Endothelial cell of umbilical vein (primary cell): ENCODE results near the gene CAMK2D. TPM values are rescaled to one million over a fixed set of nuclear protein-coding genes. Genes with fewer than 3 reads are reported as not detected.

Source experiments
- BruUV-seq: library from RNA; stranded (reverse); fragments of 400-500 nt; replicated peaks from 2 replicates; lab custom pipeline; 2021; lab: Mats Ljungman, UMichigan
- CTCF ChIA-PET: fragments of 300-600, 350-600 bp; sonication (Branson Sonifier 250); formaldehyde crosslinking; loops from one replicate; lab custom pipeline; 2021; ENCODE audit warnings: antibody characterized with exemption, inconsistent platforms; lab: Charles Lee
- POLR2A ChIA-PET: fragments of 300-600, 350-600 bp; sonication (Branson Sonifier 250); formaldehyde crosslinking; loops from one replicate; lab custom pipeline; 2021; ENCODE audit warnings: antibody characterized with exemption, inconsistent platforms; lab: Charles Lee
- DNase-seq: peaks from one replicate; pipeline ENCODE4 v3.0.0-alpha.2; 2011; ENCODE audit warnings: low read depth, low spot score
- FAIRE-seq: peaks from 2 replicates; lab custom pipeline; 2011; peaks lifted over from hg19 to GRCh38; lab: Jason Lieb, UNC
- H2AFZ ChIP-seq: 2 replicates; pipeline ENCODE4 v1.6.0; 2012; ENCODE audit warnings: low read depth, low read length, control low read depth, inconsistent platforms
- H3K27ac ChIP-seq: 2 replicates; pipeline ENCODE4 v1.5.1; 2011; ENCODE audit warnings: low read depth, mild to moderate bottlenecking, control low read depth, low read length, moderate library complexity; ENCODE audit not compliant: insufficient read depth
- H3K27me3 ChIP-seq, 2 experiments: 2 replicates each; pipeline versions ENCODE4 v1.6.0 to v1.6.1; 2011; ENCODE audit warnings: low read length in 2 of 2, mixed read lengths in 1 of 2; ENCODE audit not compliant: control insufficient read depth in 2 of 2, insufficient read depth in 2 of 2
- H3K36me3 ChIP-seq, 2 experiments: 2 replicates in 1 of 2; 3 replicates in 1 of 2; pipeline ENCODE4 v1.5.1; 2011; ENCODE audit warnings: low read length in 2 of 2, mild to moderate bottlenecking in 1 of 2, moderate library complexity in 1 of 2; ENCODE audit not compliant: control insufficient read depth in 2 of 2, insufficient read depth in 2 of 2; ENCODE audit errors: extremely low read depth in 1 of 2
- H3K4me1 ChIP-seq: 3 replicates; pipeline ENCODE4 v1.5.1; 2011; ENCODE audit warnings: mild to moderate bottlenecking, low read length; ENCODE audit not compliant: control insufficient read depth, insufficient read depth; ENCODE audit errors: extremely low read depth
- H3K4me2 ChIP-seq: 2 replicates; pipeline ENCODE4 v1.6.1; 2011; ENCODE audit warnings: low read length, control low read depth, mixed read lengths; ENCODE audit not compliant: insufficient read depth
- H3K4me3 ChIP-seq, 3 experiments: fragments of 200-600 bp in 1 of 3; sonication (generic), shearing (Covaris generic) in 1 of 3; replicated peaks in 1 of 3; 2 replicates each; pipeline ENCODE4 v1.5.1; 2011 to 2016; ENCODE audit warnings: control low read depth in 3 of 3, low read length in 3 of 3, mild to moderate bottlenecking in 2 of 3, inconsistent platforms in 1 of 3, low read depth in 1 of 3, moderate library complexity in 1 of 3; ENCODE audit not compliant: insufficient read depth in 1 of 3
- H3K79me2 ChIP-seq: 2 replicates; pipeline ENCODE4 v1.6.0; 2012; ENCODE audit warnings: low read length, inconsistent platforms; ENCODE audit not compliant: control insufficient read depth, insufficient read depth
- H3K9ac ChIP-seq: replicated peaks from 2 replicates; pipeline ENCODE3; 2011; ENCODE audit warnings: low read length, control low read depth; ENCODE audit not compliant: insufficient read depth; ENCODE audit errors: extremely low read depth
- H3K9me1 ChIP-seq: replicated peaks from 3 replicates; pipeline ENCODE4 v1.6.0; 2011; ENCODE audit warnings: mild to moderate bottlenecking, low read length; ENCODE audit not compliant: control insufficient read depth, insufficient read depth; ENCODE audit errors: extremely low read depth
- H3K9me3 ChIP-seq: replicated peaks from 2 replicates; pipeline ENCODE4 v1.5.1; 2012; ENCODE audit warnings: low read length, inconsistent platforms; ENCODE audit not compliant: control insufficient read depth, insufficient read depth
- H4K20me1 ChIP-seq: replicated peaks from 2 replicates; pipeline ENCODE3; 2011; ENCODE audit warnings: mild to moderate bottlenecking, low read length; ENCODE audit not compliant: control insufficient read depth, insufficient read depth; ENCODE audit errors: extremely low read depth
- EZH2 ChIP-seq: IDR thresholded peaks from 2 replicates; pipeline ENCODE4 v1.6.1; 2012; ENCODE audit warnings: borderline replicate concordance, low read depth, mild to moderate bottlenecking, moderate library complexity, low read length, inconsistent platforms; ENCODE audit not compliant: severe bottlenecking
- FOS ChIP-seq: IDR thresholded peaks from 2 replicates; pipeline ENCODE4 v1.6.1; 2011; ENCODE audit warnings: mild to moderate bottlenecking, low read length, moderate library complexity, borderline replicate concordance; ENCODE audit not compliant: insufficient read depth
- GATA2 ChIP-seq: IDR thresholded peaks from 2 replicates; pipeline ENCODE4 v1.7.0; 2011; ENCODE audit warnings: low read depth, mild to moderate bottlenecking, moderate library complexity, mixed read lengths, low read length; ENCODE audit not compliant: insufficient read length, insufficient read depth
- JUN ChIP-seq: IDR thresholded peaks from 2 replicates; pipeline ENCODE4 v1.6.1; 2011; ENCODE audit warnings: borderline replicate concordance, low read depth; ENCODE audit not compliant: insufficient read length, insufficient read depth
- MYC ChIP-seq: IDR thresholded peaks from one replicate; pipeline ENCODE4 v1.6.1; 2011; ENCODE audit warnings: mild to moderate bottlenecking, low read depth, low read length
- POLR2A ChIP-seq: IDR thresholded peaks from 2 replicates; pipeline ENCODE4 v1.6.1; 2012; ENCODE audit warnings: low read depth, mild to moderate bottlenecking, control low read depth, low read length
- POLR2AphosphoS5 ChIP-seq: IDR thresholded peaks from 2 replicates; pipeline ENCODE4 v1.6.1; 2012; ENCODE audit warnings: low read depth, mild to moderate bottlenecking, control low read depth, low read length, moderate library complexity; ENCODE audit not compliant: insufficient read depth
- dilution Hi-C: fragments of 300-500 bp; cut with MboI; formaldehyde crosslinking; loops from one replicate; pipeline ENCODE4 v1.15.0; 2019; ENCODE audit warnings: low sequenced_read_pairs; ENCODE audit not compliant: extremely low pct_ligation_motif_present
- intact Hi-C: fragments of 100-400 bp; cut with micrococcal nuclease; formaldehyde crosslinking; loops from one replicate; pipeline ENCODE4 v1.10.0; 2022
- polyA plus RNA-seq, 4 experiments: library from polyadenylated mRNA; depleted of rRNA in 3 of 4; stranded (reverse) in 3 of 4; unstranded in 1 of 4; fragments of >200 nt; gene quantifications; 2 replicates each; pipeline versions ENCODE4 v1.2.1 to v1.2.3, GENCODE V29; 2011 to 2012; ENCODE audit warnings: missing spikeins in 1 of 4
- total RNA-seq: library from RNA; stranded (reverse); gene quantifications from 2 replicates; pipeline ENCODE4 v1.2.3, GENCODE V29; 2021
- TF ChIP-seq, protein P1 (sequence below): IDR thresholded peaks from 2 replicates; pipeline ENCODE4 v1.6.1; 2011; ENCODE audit not compliant: insufficient read depth, insufficient read length
- TF ChIP-seq, protein P2 (sequence below), 2 donors: IDR thresholded peaks; 1 replicate in 1 of 2; 2 replicates in 1 of 2; pipeline ENCODE4 v1.5.1; 2011; ENCODE audit warnings: low read length in 2 of 2, mild to moderate bottlenecking in 2 of 2, moderate library complexity in 2 of 2, control low read depth in 1 of 2, inconsistent platforms in 1 of 2, low read depth in 1 of 2; ENCODE audit not compliant: insufficient read depth in 1 of 2; ENCODE audit errors: extremely low read depth in 1 of 2

CAMK2D gene
- total and polyA plus RNA-seq, 2 donors (not counting 3 experiments of a cell fraction or from before 2014, with no cell fraction given): 10.4 to 30.7 TPM

DNA sequence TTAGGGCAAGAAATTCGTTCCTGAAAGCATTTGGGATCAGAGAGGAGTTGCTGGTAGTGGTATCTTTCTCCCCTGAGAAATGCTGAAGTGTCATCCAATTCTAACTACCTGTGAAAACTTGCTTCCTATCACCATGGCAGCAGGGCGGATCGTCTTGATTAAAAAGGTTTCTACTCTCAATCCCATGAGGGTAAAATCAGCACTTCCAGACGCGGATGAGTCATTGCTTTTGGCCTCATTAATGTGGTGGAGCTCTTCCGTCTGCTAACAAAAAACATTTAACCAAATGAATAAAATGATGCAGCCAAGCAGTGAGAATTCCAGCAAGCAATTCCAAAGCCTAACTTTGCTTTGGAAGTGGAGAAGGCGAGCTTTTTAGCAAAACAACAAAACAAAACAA, 325.6 kb downstream of the CAMK2D start:
- H3K9ac ChIP-seq: peak overlapping the region; percentile 28
- DNase-seq (peak; percentile 94), FAIRE-seq (peak; percentile 44)
- no peaks in the 10 kb centered on the region for H3K9me1 ChIP-seq
- peaks cover 22% of the 10 kb centered on the region for H3K4me1 ChIP-seq
- H3K4me3 ChIP-seq: peak overlapping the region in 1 of 3 experiments; percentile 44
- POLR2A ChIA-PET: no interaction called here
- no peaks in the 10 kb centered on the region for H4K20me1 ChIP-seq
- TF ChIP-seq, protein P1, sequence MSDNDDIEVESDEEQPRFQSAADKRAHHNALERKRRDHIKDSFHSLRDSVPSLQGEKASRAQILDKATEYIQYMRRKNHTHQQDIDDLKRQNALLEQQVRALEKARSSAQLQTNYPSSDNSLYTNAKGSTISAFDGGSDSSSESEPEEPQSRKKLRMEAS: no peak
- TF ChIP-seq POLR2A (no peak), EZH2 (no peak), FOS (peak; percentile 81), JUN (peak; percentile 88), MYC (no peak), GATA2 (peak; percentile 51), POLR2AphosphoS5 (no peak)
- TF ChIP-seq, protein P2, sequence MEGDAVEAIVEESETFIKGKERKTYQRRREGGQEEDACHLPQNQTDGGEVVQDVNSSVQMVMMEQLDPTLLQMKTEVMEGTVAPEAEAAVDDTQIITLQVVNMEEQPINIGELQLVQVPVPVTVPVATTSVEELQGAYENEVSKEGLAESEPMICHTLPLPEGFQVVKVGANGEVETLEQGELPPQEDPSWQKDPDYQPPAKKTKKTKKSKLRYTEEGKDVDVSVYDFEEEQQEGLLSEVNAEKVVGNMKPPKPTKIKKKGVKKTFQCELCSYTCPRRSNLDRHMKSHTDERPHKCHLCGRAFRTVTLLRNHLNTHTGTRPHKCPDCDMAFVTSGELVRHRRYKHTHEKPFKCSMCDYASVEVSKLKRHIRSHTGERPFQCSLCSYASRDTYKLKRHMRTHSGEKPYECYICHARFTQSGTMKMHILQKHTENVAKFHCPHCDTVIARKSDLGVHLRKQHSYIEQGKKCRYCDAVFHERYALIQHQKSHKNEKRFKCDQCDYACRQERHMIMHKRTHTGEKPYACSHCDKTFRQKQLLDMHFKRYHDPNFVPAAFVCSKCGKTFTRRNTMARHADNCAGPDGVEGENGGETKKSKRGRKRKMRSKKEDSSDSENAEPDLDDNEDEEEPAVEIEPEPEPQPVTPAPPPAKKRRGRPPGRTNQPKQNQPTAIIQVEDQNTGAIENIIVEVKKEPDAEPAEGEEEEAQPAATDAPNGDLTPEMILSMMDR (IDR thresholded peaks at IDR 0.05; ENCODE audit: extremely low read depth in 1 of 2, insufficient read depth in 1 of 2, low read depth in 1 of 2, low read length in 2 of 2): no peak
- CTCF ChIA-PET: interaction anchor here (1.0 kb wide), 1 partner anchor 41 kb away, joined by 5 read pairs; no protein-coding TSS in a partner anchor
- no peaks in the 10 kb centered on the region for H3K36me3 ChIP-seq
- TSS peak; percentile 77 for BruUV-seq
- H3K4me2 ChIP-seq: peak overlapping the region; percentile 92
- H3K27ac ChIP-seq: peak overlapping the region; percentile 78
- H3K79me2 ChIP-seq: no peaks in the 10 kb centered on the region
- dilution Hi-C loops: no loop called here
- H3K9me3 ChIP-seq: no peaks in the 10 kb centered on the region
- no peaks in the 10 kb centered on the region for H3K27me3 ChIP-seq
- intact Hi-C loops: loop anchor here (1.0 kb wide), 4 partner anchors 8 to 326 kb away; no protein-coding TSS in a partner anchor
- H2AFZ ChIP-seq: peak overlapping the region; percentile 75
